WI38 (cell line): ENCODE measurements around the gene DZIP1L.

Experiments used
- H3K4me3 ChIP-seq: 2 replicates; pipeline ENCODE4 v1.5.1; 2011; ENCODE audit warnings: low read depth, mild to moderate bottlenecking, control low read depth, low read length
- CTCF ChIP-seq: IDR thresholded peaks from 2 replicates; pipeline ENCODE4 v1.5.1; 2012; ENCODE audit warnings: low read depth, mild to moderate bottlenecking, control low read depth, low read length

The DZIP1L gene

GRCh38 chr3:138046085-138046484 lies 69.3 kb downstream of the DZIP1L start:
- TF ChIP-seq CTCF: no peak
- H3K4me3 ChIP-seq: no peak overlapping the region

- no peak overlapping the region for H3K4me3 ChIP-seq
- TF ChIP-seq CTCF: no peak
Observed at GRCh38 chr3:138043266-138044029, 72.0 kb downstream of the DZIP1L start.

GRCh38 chr3:138042043-138042442 lies 73.4 kb downstream of the DZIP1L start:
- TF ChIP-seq CTCF: no peak
- no peak overlapping the region for H3K4me3 ChIP-seq

- no peak for TF ChIP-seq CTCF
- H3K4me3 ChIP-seq: no peak overlapping the region
Observed at GRCh38 chr3:138038725-138039462, 76.5 kb downstream of the DZIP1L start.

GRCh38 chr3:138036572-138036971 lies 78.8 kb downstream of the DZIP1L start:
- no peak overlapping the region for H3K4me3 ChIP-seq
- TF ChIP-seq CTCF: no peak

GRCh38 chr3:138034918-138035317 lies 80.5 kb downstream of the DZIP1L start:
- TF ChIP-seq CTCF: no peak
- H3K4me3 ChIP-seq: no peak overlapping the region

GRCh38 chr3:138033202-138033691 lies 82.2 kb downstream of the DZIP1L start:
- no peak overlapping the region for H3K4me3 ChIP-seq
- TF ChIP-seq CTCF: no peak
